Activated T-helper 1 cell treated with anti-CD3 and anti-CD28 coated beads, Interleukin-2, amount 50 U/mL, for 16 hours (primary cell): Measurements from ENCODE around the gene ZFAND3.
"Not testable (repeated sequence)": the region's sequence is repeated elsewhere in the genome, so short reads cannot be mapped to it uniquely, and the experiment has no call there.

Experiments used
- DNase-seq, 2 donors: peaks; one replicate each; pipeline ENCODE4 v3.0.0-alpha.2; 2020; ENCODE audit warnings: low read depth in 1 of 2, low spot score in 1 of 2

Gene ZFAND3

DNA sequence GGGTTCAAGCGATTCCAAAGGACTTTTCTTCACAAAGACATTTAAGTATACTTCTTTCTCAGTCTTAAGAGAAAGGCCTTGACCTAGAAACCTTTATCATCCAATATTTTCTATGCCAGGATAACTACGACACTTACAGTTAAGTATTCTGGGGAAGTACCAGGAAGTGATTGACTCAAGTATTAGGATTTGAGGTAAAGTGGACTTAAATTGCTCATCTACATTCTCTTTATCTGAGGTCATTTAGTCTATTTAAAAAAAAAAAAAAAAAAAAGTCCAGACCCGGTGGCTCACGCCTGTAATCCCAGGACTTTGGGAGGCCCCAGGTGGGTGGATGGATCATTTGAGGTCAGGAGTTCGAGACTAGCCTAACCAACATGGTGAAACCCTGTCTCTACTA, 114.7 kb downstream of the ZFAND3 start:
- DNase-seq = no peak

DNA sequence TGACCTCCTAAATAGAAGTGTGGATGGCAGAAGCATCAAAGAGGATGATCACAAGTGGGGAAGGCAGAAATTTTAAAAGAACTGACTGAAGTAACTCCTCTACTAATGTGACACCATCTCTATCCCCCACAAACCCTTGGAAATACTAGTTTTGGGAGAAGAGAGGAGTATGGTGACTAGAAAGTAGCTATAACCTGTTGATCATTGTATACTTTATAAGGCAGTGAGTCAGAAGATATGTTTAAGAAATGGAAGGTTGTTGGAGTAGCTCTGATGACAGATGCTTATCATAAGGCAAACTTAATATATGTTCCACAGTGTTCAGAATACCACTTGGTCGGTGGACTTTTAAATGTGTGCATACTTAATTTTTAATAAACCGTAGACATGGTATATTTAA, 116.6 kb downstream of the ZFAND3 start:
- DNase-seq = no peak

DNA sequence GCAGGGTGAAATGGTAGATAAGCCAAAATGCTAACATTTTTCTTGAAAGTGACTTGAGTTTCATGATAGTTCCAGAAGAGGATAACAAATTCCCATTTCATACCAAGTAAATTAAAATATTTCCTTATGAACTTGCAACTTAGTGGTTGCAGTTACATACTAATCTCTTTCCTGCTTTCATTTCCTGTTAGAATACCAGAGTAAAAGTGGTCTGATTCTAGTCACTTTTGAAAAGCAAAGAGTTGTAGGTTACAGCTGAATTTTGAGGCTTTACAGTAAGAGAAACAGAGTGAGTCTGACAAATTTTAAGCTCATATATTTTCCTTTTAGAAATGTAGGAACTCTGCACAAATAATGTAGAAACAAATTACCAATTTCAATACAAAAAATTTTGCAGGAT, 117.4 kb downstream of the ZFAND3 start:
- no peak for DNase-seq

DNA sequence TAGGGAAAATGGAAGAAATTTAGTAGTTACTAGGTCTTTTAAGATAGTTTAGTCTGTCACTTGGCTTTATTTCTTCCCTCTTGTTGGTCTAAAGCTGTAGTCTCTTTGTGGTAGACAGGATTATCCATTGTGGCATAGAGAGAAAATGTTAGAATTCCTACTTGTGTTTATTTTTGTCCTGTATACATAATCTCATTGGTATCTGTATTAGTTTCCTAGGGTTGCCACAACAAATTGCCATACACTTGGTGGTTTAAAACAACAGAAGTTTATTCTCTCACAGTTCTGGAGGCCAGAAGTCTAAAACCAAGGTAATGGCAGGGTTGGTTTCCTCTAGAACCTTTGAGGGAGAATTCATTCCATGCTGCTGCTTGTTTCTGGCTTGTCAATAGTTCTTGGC, 119.4 kb downstream of the ZFAND3 start:
- no peak for DNase-seq

DNA sequence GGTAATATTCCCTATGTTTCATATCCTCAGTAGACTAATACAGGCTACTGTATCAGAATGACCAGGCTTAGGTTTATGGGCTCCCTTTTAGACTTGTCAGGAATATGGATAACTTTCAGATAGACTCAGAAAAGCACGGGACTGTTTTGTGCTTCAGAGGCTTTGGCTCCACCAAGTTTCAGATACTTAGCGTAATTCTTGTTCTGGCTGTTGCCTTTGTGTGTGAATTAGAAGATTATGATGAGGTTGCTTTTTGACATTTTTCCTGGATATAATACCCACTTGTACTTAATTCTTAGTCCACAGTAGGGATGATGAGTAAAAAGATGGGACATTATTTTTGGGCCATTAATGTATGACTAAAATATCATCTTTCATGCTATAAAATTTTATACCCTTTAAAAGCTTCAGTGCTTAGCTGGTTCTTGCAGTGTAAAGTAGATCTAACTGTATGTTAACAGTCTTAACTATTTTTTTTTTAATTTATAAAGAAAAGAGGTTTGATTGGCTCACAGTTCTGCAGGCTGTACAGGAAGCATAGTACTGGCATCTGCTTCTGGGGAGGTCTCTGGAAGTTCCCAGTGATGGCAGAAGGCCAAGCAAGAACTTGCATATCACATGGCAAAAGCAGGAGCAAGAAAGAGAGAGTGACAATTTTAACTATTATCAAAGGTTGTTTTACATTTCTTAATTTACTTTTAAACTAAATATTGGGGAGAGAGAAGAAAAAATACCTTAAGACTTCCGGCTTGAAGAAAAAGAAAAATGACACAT, 120.7 kb downstream of the ZFAND3 start:
- no peak for DNase-seq

DNA sequence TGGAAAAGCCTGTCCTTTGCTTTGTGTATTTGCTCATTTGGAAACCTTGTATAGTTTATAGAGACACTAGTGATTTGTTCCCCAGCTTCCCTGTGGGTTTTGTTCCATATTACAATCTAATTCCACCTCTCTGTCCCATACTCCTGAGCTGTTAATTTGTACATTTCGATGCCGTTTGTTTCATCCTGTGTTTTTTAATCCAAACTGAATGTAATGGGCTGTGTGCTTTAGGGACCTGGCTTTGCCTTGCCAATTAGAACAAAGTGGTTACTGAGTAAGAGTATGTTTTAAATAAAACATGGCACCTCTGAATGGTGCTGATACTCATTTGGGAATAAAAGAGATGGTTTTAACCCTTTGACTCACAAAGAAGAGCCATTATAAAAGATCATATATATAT, 122.3 kb downstream of the ZFAND3 start:
- DNase-seq = no peak

DNA sequence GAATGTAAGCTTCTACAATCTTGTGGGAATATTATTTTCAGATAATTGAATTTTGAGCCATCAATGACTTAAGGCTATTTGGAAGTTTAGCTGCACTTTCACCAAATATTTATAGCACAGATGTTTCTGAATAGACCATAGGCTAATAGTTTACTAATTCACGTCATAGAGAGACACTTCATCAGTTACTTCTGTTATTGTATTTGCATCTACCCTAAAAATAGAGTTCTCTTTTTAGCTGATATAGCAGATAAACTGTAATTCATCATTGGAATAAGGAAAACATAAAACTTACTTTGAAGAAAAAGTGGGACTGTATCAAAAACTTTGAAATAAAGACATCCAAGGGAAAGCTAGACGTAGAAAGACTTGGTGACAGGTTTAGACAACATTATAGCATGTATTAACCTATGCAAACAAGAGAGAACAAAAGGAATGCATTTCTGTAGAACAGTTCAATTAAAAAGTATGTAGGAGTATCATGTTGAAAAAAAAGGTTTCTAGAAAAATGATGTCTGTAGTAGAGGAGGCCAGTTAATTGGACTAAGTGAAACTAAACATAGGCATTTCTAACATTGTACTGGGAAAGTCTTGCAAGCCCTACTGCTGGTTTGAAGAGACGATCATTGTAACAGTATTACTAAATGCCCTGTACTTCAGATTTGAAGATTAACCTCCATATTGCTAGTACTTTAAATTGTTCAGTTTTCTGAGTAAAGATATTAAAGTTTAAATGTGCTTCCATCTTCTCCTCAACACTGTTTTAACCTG, 123.3 kb downstream of the ZFAND3 start:
- DNase-seq = no peak

DNA sequence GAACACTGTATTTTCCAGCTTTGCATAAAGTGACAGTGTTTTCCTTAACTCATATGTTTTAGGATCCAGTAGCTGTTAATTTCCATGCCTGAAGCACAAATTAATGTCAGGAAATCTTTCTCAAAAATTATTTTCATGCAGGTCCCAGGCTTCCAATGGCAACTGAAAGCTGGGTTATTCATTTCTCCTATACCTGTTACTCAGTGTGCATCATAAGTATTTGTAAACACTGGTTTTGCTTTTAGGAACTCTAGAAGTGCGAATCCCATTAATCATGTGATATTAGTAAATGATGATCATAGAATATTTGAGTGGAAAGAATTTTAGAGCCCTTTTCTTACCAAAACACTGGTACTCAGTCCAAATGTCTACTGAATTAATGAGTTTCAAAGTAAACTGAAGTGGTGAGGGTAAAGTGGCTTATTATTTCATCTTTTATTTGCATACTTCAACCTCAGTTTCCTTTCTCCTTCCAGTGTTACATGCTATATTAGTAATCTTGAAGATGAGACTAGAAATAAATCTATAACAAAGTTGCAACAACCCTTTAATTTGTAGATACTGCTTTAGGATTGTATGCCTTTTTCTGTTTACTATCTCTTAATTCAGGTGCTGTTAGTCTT, 124.0 kb downstream of the ZFAND3 start:
- no peak for DNase-seq

DNA sequence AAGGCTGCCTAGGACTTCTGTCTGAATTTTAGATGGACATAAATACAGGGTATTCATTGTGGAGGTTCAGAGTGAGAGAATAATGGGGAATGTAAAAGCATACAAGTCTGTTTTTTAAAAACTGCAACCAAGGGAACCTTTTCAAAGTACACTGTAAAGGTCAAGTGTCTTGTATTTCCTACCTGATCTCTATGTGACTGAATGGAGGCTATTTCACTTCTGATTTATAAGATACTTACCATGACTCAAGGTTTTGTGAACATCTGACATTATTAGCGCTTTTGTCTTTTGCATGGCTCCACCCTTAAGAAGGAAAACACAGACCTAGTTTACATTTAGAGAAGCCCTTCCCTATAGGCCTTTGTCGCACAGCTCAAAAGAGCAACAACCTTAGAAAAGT, 126.5 kb downstream of the ZFAND3 start:
- DNase-seq = no peak

DNA sequence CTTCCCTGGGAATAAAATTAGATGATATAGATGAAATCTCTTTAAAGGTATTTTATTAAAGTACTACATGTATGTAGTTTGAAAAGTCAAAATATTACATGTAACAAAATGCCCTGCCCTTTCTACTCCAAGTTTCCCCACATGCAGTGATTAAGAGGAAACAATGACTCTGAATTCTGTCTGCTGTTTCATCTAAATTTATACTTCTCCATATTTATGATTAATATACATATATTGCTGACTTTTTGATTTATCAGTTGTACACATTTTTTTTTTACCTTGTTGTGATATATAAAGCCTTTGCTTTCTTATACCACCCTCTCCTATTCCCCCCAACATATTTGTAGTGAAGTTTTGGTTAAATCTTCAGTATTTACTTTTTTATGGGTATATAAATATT, 127.9 kb downstream of the ZFAND3 start:
- DNase-seq = no peak

DNA sequence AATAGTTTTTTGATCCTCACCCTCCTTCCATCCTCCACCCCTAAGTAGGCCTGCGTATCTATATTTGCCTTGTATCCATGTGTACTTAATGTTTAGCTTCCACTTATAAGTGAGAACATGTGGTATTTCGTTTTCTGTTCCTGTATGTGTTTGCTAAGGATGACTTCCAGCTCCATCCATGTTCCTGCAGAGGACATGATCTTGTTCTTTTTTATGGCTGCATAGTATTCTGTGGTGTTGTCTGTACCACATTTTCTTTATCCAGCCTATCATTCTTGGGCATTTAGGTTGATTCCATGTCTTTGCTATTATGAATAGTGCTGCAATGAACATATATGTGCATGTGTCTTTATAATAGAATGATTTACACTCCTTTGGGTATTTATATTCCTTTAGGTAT, 129.1 kb downstream of the ZFAND3 start:
- DNase-seq = not testable (repeated sequence)

DNA sequence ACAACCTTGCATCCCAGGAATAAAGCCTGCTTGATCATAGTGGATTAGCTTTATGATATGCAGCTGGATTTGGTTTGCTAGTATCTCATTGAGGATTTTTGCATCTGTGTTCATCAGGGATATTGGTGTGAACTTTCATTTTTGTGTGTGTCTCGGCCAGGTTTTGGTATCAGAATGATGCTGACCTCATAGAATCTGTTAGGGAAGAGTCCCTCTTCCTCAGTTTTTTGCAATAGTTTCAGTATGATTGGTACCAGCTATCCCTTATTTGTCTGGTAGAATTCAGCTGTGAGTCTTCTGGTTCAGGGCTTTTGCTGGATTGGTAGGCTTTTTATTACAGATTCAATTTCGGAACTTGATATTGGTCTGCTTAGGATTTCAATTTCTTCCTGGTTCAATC, 132.5 kb downstream of the ZFAND3 start:
- no peak for DNase-seq

DNA sequence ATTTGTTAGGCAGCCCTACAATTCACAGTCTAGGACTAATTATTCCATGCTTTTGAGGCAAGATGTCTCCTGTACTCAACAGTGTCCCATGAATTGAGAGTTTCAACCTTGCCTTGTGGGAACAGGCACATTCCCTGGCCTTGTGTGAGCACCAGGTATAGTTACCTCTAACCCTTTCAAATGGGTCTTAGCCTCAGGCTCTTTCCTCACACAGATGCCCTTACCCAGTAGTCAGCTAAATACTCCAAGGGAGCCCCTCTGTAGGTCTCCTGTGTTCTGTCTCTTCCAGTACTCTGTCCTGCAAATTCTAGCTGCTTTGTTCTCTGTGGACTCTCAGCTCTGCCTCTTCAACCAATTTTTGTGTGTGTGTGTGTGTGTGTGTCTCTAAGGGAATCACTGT, 135.3 kb downstream of the ZFAND3 start:
- DNase-seq = no peak

DNA sequence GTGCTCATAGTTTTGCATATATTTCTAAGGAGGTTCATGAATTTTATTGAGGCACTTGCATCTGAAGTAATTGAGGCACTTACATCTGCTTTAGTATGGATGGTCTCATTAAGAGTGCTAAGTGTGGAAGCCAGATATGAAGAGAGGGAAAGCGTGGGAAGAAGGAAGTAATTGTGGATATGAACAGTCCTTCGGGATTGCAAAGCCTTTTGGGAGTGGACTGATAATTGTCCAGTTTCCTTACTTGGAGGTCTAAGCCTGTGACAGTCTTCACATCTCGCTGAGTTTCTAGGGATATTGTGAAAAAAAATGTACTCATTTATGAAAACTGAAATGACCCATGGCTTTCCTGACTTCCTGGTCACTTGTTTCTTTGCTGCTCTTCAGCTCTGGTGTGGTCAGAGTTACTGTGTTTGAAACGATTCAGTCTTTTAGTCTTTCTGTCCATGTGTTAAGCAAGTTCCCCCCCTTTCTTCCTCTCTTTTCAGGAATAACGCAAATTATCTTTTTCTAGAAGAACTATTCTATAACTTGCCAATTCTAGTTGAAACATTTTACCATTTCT, 137.3 kb downstream of the ZFAND3 start:
- DNase-seq = no peak

DNA sequence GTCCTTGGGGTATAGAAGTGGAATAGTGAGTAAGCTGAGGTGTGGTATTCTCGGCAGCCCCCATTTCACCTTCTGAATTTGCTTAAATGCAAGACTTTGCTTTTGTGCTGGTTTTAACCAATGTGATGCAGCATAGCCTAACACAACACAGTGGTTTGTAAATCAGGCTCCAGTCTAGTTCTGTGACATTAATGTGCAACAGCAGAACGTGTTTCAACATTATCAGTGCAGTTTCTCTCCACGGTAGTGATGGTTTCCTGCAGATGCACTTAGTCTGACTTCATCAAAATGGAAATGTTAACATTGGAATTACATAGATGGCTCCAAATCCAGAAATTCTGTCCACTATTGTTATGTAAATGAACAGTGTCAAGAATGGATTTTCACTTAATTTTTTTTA, 139.5 kb downstream of the ZFAND3 start:
- DNase-seq = no peak

DNA sequence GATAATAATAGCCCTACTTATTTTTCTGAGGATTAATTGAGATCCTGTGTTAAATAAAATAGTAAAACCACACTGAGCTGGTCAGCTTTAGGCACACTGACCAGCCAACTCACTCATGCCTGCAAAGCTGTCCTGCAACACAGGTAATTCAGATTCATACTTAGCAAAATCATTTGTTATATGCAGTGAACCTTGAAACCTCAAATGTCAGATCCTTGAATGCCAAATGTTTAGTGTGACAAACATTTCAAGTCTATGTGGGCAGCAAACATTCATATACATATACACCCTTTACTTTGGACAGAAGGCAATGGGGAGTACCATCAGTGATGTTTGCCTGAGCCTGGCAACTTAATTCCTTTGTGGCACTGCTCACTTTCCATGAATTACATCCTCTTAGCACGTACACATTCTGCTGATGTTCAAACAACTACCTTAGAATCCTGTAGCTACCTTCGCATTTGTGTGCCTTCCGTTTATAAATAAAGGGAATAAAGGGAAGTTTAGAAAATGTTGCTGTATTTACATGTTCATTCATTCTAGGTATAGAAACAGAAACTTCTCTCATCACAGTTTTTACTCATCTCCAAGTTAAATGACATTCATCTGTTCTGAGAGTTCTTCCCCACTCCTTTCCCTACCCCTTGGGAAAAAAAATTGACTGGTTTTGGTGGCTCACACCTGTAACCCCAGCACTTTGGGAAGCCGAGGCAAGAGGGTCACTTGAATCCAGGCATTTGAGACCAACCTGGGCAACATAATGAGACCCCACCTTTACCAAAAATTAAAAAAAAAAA, 140.8 kb downstream of the ZFAND3 start:
- DNase-seq = no peak

DNA sequence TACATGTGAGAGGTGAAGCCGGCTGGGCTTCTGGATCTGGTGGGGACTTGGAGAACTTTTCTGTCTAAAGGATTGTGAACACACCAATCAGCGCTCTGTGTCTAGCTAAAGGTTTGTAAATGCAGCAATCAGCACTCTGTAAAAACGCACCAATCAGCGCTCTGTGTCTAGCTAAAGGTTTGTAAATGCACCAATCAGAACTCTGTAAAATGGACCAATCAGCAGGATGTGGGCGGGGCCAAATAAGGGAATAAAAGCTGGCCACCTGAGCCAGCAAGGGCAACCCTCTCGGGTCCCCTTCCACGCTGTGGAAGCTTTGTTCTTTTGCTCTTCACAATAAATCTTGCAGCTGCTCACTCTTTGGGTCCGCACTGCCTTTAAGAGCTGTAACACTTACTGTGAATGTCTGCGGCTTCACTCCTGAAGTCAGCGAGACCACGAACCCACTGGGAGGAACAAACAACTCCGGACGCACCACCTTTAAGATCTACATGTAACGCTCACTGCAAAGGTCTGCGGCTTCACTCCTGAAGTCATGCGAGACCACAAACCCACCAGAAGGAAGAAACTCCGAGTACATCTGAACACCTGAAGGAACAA, 143.1 kb downstream of the ZFAND3 start:
- not testable (repeated sequence) for DNase-seq

DNA sequence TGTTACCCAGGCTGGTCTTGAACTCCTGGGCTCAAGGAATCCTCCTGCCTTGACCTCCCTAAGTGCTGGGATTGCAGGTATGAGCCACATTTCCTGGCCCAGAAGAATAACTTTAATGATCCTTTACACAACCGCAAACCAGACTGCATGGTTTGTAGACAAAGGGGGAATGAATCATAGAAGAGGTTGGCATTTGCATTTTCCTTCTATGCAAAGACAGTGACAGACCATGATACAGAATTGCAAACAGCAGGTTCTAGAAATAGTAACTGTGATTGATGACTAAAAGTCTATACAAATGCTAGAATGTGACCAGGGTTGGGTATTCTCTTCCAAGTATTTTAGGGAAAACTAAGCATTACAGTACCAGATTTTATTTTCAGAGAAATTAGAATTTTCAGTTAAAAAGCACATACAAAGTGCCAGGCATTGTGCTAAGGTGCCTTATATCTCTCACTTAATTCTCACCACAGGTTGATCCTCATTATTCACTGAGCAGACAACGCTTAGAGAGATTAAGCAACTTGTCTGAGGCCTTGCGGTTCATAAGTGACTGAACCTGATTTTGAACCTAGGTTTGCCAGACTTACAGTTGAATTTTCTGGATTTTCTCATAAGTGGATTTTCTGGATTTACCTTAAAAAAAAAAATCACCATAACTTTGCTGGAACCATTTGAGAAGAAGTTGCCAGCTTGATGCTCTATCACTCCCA, 146.6 kb downstream of the ZFAND3 start:
- DNase-seq = no peak

DNA sequence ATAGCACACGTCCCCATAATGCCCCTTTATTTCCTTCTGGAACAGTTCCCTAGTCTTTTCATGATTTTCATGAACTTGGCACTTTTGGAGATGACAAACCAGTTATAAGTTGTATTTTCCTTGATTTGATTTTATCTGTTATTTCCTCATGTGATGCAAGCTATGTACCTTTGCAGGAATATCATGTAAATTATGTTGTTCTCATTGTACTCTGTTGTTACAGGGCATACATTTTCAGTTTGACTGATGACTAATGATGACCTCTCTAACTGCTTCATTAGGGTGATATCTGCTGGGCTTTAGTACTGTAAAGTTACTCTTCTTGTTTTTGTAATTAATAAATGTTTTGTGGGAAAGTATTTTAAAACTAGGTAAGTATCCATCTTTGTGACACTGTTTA, 147.3 kb downstream of the ZFAND3 start:
- DNase-seq = no peak

DNA sequence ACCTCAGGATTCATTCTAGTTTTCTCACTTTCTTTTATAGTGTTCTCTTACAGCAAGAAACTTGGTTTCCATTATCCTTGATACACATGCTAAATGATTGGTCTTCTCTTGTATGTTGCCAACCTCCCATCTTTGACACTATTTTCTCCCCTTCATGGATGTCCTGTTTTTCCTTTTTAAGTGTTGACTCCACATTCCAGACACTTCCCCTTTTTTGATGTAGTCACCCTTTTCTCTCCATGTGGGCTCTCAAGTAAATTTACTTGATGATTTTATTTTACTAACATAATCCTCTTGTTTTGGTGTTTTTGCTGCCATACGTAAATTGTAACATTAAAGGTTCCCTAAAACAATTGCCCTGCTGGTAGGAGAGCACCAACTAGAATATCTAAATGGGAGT, 148.1 kb downstream of the ZFAND3 start:
- DNase-seq = no peak
